Measurements from ENCODE around the gene ADNP. TPM values are rescaled to one million over a fixed set of nuclear protein-coding genes. Genes with fewer than 3 reads are reported as not detected.

Gene ADNP
- total RNA-seq, 4 donors from 2014 or later = 51.4 to 67.2 (median 55.4) TPM

DNA sequence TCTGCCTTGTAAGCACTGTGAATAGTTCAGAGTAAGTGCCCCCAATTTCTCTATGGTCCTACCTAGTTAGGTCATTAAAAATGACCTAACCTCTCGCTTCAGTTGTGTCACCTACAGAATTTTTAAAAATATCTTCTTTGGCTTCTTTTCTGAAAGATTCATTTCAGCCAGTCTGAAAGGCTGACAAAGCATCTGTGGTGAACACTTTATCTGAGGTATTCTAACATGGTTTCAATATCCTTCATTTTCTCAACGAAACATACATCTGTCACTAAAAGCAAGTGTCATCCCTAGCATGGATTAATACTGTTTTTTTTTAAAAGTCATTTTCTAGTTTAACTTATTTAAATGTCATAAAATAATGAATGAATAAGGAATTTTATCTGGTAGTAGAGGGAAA, 22.0 kb upstream of the ADNP start:
- Histone ChIP-seq H3K27me3 (no peaks in the 10 kb centered on the region), H3K36me3 (peaks cover 0 to 64% of the 10 kb centered on the region in 2 donors), H3K4me1 (peaks cover 0 to 38% (median 19%) of the 10 kb centered on the region in 3 donors), H3K27ac (no peak overlapping the region), H3K4me3 (no peak overlapping the region), H3K9me3 (no peaks in the 10 kb centered on the region)
- no peak for ATAC-seq
- 76 to 93% methylated on average over 2 of the region's 2 CpGs for WGBS, 2 donors (ENCODE audit: low coverage in 1 of 2)
- TF ChIP-seq CTCF (IDR thresholded peaks at IDR 0.05) = no peak
- TF ChIP-seq POLR2A (IDR thresholded peaks at IDR 0.05) = no peak
- TF ChIP-seq POLR2AphosphoS5 (IDR thresholded peaks at IDR 0.05) = no peak
- TF ChIP-seq EP300 (IDR thresholded peaks at IDR 0.05) = no peak

DNA sequence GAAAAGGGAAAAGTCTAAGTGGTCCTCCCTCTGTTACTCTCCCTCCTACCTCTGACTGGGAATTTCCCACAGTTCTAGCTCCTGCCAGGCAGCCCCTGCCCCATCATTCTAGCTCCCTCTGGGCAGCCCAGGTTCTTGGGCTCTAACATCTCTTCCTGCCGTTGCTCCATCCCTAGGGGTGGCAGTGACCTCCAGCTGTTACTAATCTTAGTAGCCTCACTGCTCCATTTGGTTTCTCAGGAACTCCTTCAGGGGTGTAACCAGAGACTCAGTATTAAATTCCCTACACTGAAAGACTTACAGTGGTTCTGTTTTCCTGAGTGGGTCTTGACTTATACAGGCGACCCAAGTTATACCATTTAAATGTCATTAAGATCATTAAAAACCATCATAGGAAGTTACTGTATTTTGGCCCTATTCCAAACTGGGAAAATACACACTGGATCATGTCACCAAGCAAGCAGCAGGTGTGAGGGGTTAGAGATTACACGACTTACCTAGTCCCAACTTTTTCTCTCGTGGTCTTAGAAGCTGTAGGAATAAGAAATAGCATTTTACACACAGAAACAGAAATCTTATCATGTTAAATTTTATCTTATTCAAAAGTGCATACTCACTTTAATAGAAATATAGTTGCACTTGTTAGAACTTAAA, 17.0 kb upstream of the ADNP start:
- H3K27ac ChIP-seq = no peak overlapping the region
- no peak for ATAC-seq
- peaks cover 0 to 97% of the 10 kb centered on the region in 2 donors for H3K36me3 ChIP-seq
- H3K4me1 ChIP-seq = no peaks in the 10 kb centered on the region
- no peaks in the 10 kb centered on the region for H3K27me3 ChIP-seq
- WGBS, 2 donors (ENCODE audit: low coverage in 1 of 2) = 60 to 66% methylated on average over 1 to 3 of the region's 4 CpGs
- TF ChIP-seq POLR2A (IDR thresholded peaks at IDR 0.05) (no peak), POLR2AphosphoS5 (IDR thresholded peaks at IDR 0.05) (no peak), CTCF (IDR thresholded peaks at IDR 0.05) (no peak), EP300 (IDR thresholded peaks at IDR 0.05) (no peak)
- H3K4me3 ChIP-seq = no peak overlapping the region
- H3K9me3 ChIP-seq = no peaks in the 10 kb centered on the region

DNA sequence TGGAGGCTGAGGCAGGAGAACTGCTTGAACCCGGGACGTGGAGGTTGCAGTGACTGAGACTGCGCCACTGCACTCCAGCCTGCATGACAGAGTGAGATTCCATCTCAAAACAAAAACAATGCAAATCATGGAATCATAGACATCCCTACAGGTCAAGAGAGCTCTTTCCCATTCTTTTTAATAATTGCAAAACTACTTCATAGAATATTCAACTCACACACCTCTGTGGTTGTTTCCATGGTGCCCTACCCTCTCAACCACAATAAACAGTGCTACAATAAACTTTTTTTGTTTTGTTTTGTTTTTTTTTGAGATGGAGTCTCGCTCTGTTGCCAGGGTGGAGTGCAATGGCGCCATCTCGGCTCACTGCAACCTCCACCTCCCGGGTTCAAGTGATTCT, 11.8 kb upstream of the ADNP start:
- no peak overlapping the region for H3K4me3 ChIP-seq
- peaks cover 0 to 98% of the 10 kb centered on the region in 2 donors for H3K36me3 ChIP-seq
- H3K9me3 ChIP-seq = no peaks in the 10 kb centered on the region
- H3K27ac ChIP-seq = no peak overlapping the region
- 90% methylated on average over 6 of the region's 7 CpGs; no CpG with 5 or more reads in 1 of the 2 donors for WGBS, 2 donors (ENCODE audit: low coverage in 1 of 2)
- no peaks in the 10 kb centered on the region for H3K27me3 ChIP-seq
- TF ChIP-seq POLR2A (IDR thresholded peaks at IDR 0.05) (no peak), EP300 (IDR thresholded peaks at IDR 0.05) (no peak), POLR2AphosphoS5 (IDR thresholded peaks at IDR 0.05) (no peak)
- H3K4me1 ChIP-seq = no peaks in the 10 kb centered on the region
- ATAC-seq = no peak

- ATAC-seq = no peak
- no peak for TF ChIP-seq EP300 (IDR thresholded peaks at IDR 0.05)
- no peak for TF ChIP-seq CTCF (IDR thresholded peaks at IDR 0.05)
- TF ChIP-seq POLR2AphosphoS5 (IDR thresholded peaks at IDR 0.05) = no peak
- no peak for TF ChIP-seq POLR2A (IDR thresholded peaks at IDR 0.05)
- Histone ChIP-seq H3K36me3 (peaks cover 0 to 56% of the 10 kb centered on the region in 2 donors), H3K27ac (no peak overlapping the region), H3K4me3 (no peak overlapping the region), H3K27me3 (no peaks in the 10 kb centered on the region), H3K4me1 (peaks cover 3 to 24% (median 9%) of the 10 kb centered on the region in 3 donors), H3K9me3 (no peaks in the 10 kb centered on the region)
- 80 to 88% methylated on average over 1 of the region's 1 CpG for WGBS, 2 donors (ENCODE audit: low coverage in 1 of 2)
Observed at GRCh38 chr20:50933589-50933988, 2.4 kb upstream of the ADNP start.

GRCh38 chr20:50932691-50933280, 1.5 kb upstream of the ADNP start:
- Histone ChIP-seq H3K27me3 (no peaks in the 10 kb centered on the region), H3K4me3 (no peak overlapping the region), H3K27ac (peak overlapping the region in 1 of 4 donors; percentile 97), H3K4me1 (peaks cover 3 to 32% (median 15%) of the 10 kb centered on the region in 3 donors), H3K36me3 (peaks cover 0 to 48% of the 10 kb centered on the region in 2 donors), H3K9me3 (no peaks in the 10 kb centered on the region)
- WGBS, 2 donors (ENCODE audit: low coverage in 1 of 2) = 27 to 38% methylated on average over 1 of the region's 1 CpG
- no peak for ATAC-seq
- no peak for TF ChIP-seq EP300 (IDR thresholded peaks at IDR 0.05)
- no peak for TF ChIP-seq POLR2A (IDR thresholded peaks at IDR 0.05)
- no peak for TF ChIP-seq POLR2AphosphoS5 (IDR thresholded peaks at IDR 0.05)
- no peak for TF ChIP-seq CTCF (IDR thresholded peaks at IDR 0.05)

All from gastroesophageal sphincter (tissue), 4 donors.